ENCODE results near the gene LPO. TPM values are rescaled to one million over a fixed set of nuclear protein-coding genes. Genes with fewer than 3 reads are reported as not detected.

The LPO gene
- total RNA-seq, 1 donor from 2014 or later = not detected

- DNase-seq (ENCODE audit: low read depth) = no peak
- TF ChIP-seq CTCF (conservative IDR thresholded peaks at IDR 0.05; ENCODE audit: low read depth, low read length) = peak; percentile 20
- no peak overlapping the region for H3K4me3 ChIP-seq (ENCODE audit: low read depth, low read length)
Observed at GRCh38 chr17:58210922-58211321, 27.5 kb upstream of the LPO start.

GRCh38 chr17:58215685-58216084 lies 22.7 kb upstream of the LPO start:
- no peak for DNase-seq (ENCODE audit: low read depth)
- TF ChIP-seq CTCF (conservative IDR thresholded peaks at IDR 0.05; ENCODE audit: low read depth, low read length) = peak; percentile 18
- H3K4me3 ChIP-seq (ENCODE audit: low read depth, low read length) = no peak overlapping the region

- no peak overlapping the region for H3K4me3 ChIP-seq (ENCODE audit: low read depth, low read length)
- TF ChIP-seq CTCF (conservative IDR thresholded peaks at IDR 0.05; ENCODE audit: low read depth, low read length) = no peak
Observed at GRCh38 chr17:58217766-58218165, 20.6 kb upstream of the LPO start.

GRCh38 chr17:58219007-58219788 lies 19.2 kb upstream of the LPO start, which contains the start of gene MKS1:
Gene MKS1 (minus strand): TSS chr17:58219255. CDS start chr17:58219230, 25 bp downstream.
- H3K4me3 ChIP-seq (ENCODE audit: low read depth, low read length) = peak within 1 kb of the TSS; percentile 64
- TF ChIP-seq CTCF (conservative IDR thresholded peaks at IDR 0.05; ENCODE audit: low read depth, low read length) = peak; percentile 54
- DNase-seq (ENCODE audit: low read depth) = no peak

More at GRCh38 chr17:58217766-58218165, 20.6 kb upstream of the LPO start:
- no peak for DNase-seq (ENCODE audit: low read depth)

- peak overlapping the region; percentile 64 for H3K4me3 ChIP-seq (ENCODE audit: low read depth, low read length)
- no peak for DNase-seq (ENCODE audit: low read depth)
- no peak for TF ChIP-seq CTCF (conservative IDR thresholded peaks at IDR 0.05; ENCODE audit: low read depth, low read length)
Observed at GRCh38 chr17:58219789-58220183, 18.6 kb upstream of the LPO start.

GRCh38 chr17:58224315-58224714 lies 14.1 kb upstream of the LPO start:
- no peak for DNase-seq (ENCODE audit: low read depth)
- no peak for TF ChIP-seq CTCF (conservative IDR thresholded peaks at IDR 0.05; ENCODE audit: low read depth, low read length)
- no peak overlapping the region for H3K4me3 ChIP-seq (ENCODE audit: low read depth, low read length)

- no peak for DNase-seq (ENCODE audit: low read depth)
- no peak for TF ChIP-seq CTCF (conservative IDR thresholded peaks at IDR 0.05; ENCODE audit: low read depth, low read length)
- H3K4me3 ChIP-seq (ENCODE audit: low read depth, low read length) = no peak overlapping the region
Observed at GRCh38 chr17:58227733-58228132, 10.7 kb upstream of the LPO start.

Measured in epithelial cell of proximal tubule (primary cell).